Endothelial cell of umbilical vein (primary cell): ENCODE measurements around the gene GUCD1. TPM values are rescaled to one million over a fixed set of nuclear protein-coding genes. Genes with fewer than 3 reads are reported as not detected.

ENCODE experiments used
- BruUV-seq: library from RNA; stranded (reverse); fragments of 400-500 nt; replicated peaks from 2 replicates; lab custom pipeline; 2021; lab: Mats Ljungman, UMichigan
- CTCF ChIA-PET: fragments of 300-600, 350-600 bp; sonication (Branson Sonifier 250); formaldehyde crosslinking; loops from one replicate; lab custom pipeline; 2021; ENCODE audit warnings: antibody characterized with exemption, inconsistent platforms; lab: Charles Lee
- POLR2A ChIA-PET: fragments of 300-600, 350-600 bp; sonication (Branson Sonifier 250); formaldehyde crosslinking; loops from one replicate; lab custom pipeline; 2021; ENCODE audit warnings: antibody characterized with exemption, inconsistent platforms; lab: Charles Lee
- DNase-seq: peaks from one replicate; pipeline ENCODE4 v3.0.0-alpha.2; 2011; ENCODE audit warnings: low read depth, low spot score
- FAIRE-seq: peaks from 2 replicates; lab custom pipeline; 2011; peaks lifted over from hg19 to GRCh38; lab: Jason Lieb, UNC
- H2AFZ ChIP-seq: 2 replicates; pipeline ENCODE4 v1.6.0; 2012; ENCODE audit warnings: low read depth, low read length, control low read depth, inconsistent platforms
- H3K27ac ChIP-seq: 2 replicates; pipeline ENCODE4 v1.5.1; 2011; ENCODE audit warnings: low read depth, mild to moderate bottlenecking, control low read depth, low read length, moderate library complexity; ENCODE audit not compliant: insufficient read depth
- H3K27me3 ChIP-seq, 2 experiments: 2 replicates each; pipeline versions ENCODE4 v1.6.0 to v1.6.1; 2011; ENCODE audit warnings: low read length in 2 of 2, mixed read lengths in 1 of 2; ENCODE audit not compliant: control insufficient read depth in 2 of 2, insufficient read depth in 2 of 2
- H3K36me3 ChIP-seq, 2 experiments: 2 replicates in 1 of 2; 3 replicates in 1 of 2; pipeline ENCODE4 v1.5.1; 2011; ENCODE audit warnings: low read length in 2 of 2, mild to moderate bottlenecking in 1 of 2, moderate library complexity in 1 of 2; ENCODE audit not compliant: control insufficient read depth in 2 of 2, insufficient read depth in 2 of 2; ENCODE audit errors: extremely low read depth in 1 of 2
- H3K4me1 ChIP-seq: 3 replicates; pipeline ENCODE4 v1.5.1; 2011; ENCODE audit warnings: mild to moderate bottlenecking, low read length; ENCODE audit not compliant: control insufficient read depth, insufficient read depth; ENCODE audit errors: extremely low read depth
- H3K4me2 ChIP-seq: 2 replicates; pipeline ENCODE4 v1.6.1; 2011; ENCODE audit warnings: low read length, control low read depth, mixed read lengths; ENCODE audit not compliant: insufficient read depth
- H3K4me3 ChIP-seq, 3 experiments: fragments of 200-600 bp in 1 of 3; sonication (generic), shearing (Covaris generic) in 1 of 3; replicated peaks in 1 of 3; 2 replicates each; pipeline ENCODE4 v1.5.1; 2011 to 2016; ENCODE audit warnings: control low read depth in 3 of 3, low read length in 3 of 3, mild to moderate bottlenecking in 2 of 3, inconsistent platforms in 1 of 3, low read depth in 1 of 3, moderate library complexity in 1 of 3; ENCODE audit not compliant: insufficient read depth in 1 of 3
- H3K79me2 ChIP-seq: 2 replicates; pipeline ENCODE4 v1.6.0; 2012; ENCODE audit warnings: low read length, inconsistent platforms; ENCODE audit not compliant: control insufficient read depth, insufficient read depth
- H3K9ac ChIP-seq: replicated peaks from 2 replicates; pipeline ENCODE3; 2011; ENCODE audit warnings: low read length, control low read depth; ENCODE audit not compliant: insufficient read depth; ENCODE audit errors: extremely low read depth
- H3K9me1 ChIP-seq: replicated peaks from 3 replicates; pipeline ENCODE4 v1.6.0; 2011; ENCODE audit warnings: mild to moderate bottlenecking, low read length; ENCODE audit not compliant: control insufficient read depth, insufficient read depth; ENCODE audit errors: extremely low read depth
- H3K9me3 ChIP-seq: replicated peaks from 2 replicates; pipeline ENCODE4 v1.5.1; 2012; ENCODE audit warnings: low read length, inconsistent platforms; ENCODE audit not compliant: control insufficient read depth, insufficient read depth
- H4K20me1 ChIP-seq: replicated peaks from 2 replicates; pipeline ENCODE3; 2011; ENCODE audit warnings: mild to moderate bottlenecking, low read length; ENCODE audit not compliant: control insufficient read depth, insufficient read depth; ENCODE audit errors: extremely low read depth
- CTCF ChIP-seq, 2 donors: IDR thresholded peaks; 1 replicate in 1 of 2; 2 replicates in 1 of 2; pipeline ENCODE4 v1.5.1; 2011; ENCODE audit warnings: low read length in 2 of 2, mild to moderate bottlenecking in 2 of 2, moderate library complexity in 2 of 2, control low read depth in 1 of 2, inconsistent platforms in 1 of 2, low read depth in 1 of 2; ENCODE audit not compliant: insufficient read depth in 1 of 2; ENCODE audit errors: extremely low read depth in 1 of 2
- EZH2 ChIP-seq: IDR thresholded peaks from 2 replicates; pipeline ENCODE4 v1.6.1; 2012; ENCODE audit warnings: borderline replicate concordance, low read depth, mild to moderate bottlenecking, moderate library complexity, low read length, inconsistent platforms; ENCODE audit not compliant: severe bottlenecking
- FOS ChIP-seq: IDR thresholded peaks from 2 replicates; pipeline ENCODE4 v1.6.1; 2011; ENCODE audit warnings: mild to moderate bottlenecking, low read length, moderate library complexity, borderline replicate concordance; ENCODE audit not compliant: insufficient read depth
- GATA2 ChIP-seq: IDR thresholded peaks from 2 replicates; pipeline ENCODE4 v1.7.0; 2011; ENCODE audit warnings: low read depth, mild to moderate bottlenecking, moderate library complexity, mixed read lengths, low read length; ENCODE audit not compliant: insufficient read length, insufficient read depth
- JUN ChIP-seq: IDR thresholded peaks from 2 replicates; pipeline ENCODE4 v1.6.1; 2011; ENCODE audit warnings: borderline replicate concordance, low read depth; ENCODE audit not compliant: insufficient read length, insufficient read depth
- MYC ChIP-seq: IDR thresholded peaks from one replicate; pipeline ENCODE4 v1.6.1; 2011; ENCODE audit warnings: mild to moderate bottlenecking, low read depth, low read length
- POLR2A ChIP-seq: IDR thresholded peaks from 2 replicates; pipeline ENCODE4 v1.6.1; 2012; ENCODE audit warnings: low read depth, mild to moderate bottlenecking, control low read depth, low read length
- POLR2AphosphoS5 ChIP-seq: IDR thresholded peaks from 2 replicates; pipeline ENCODE4 v1.6.1; 2012; ENCODE audit warnings: low read depth, mild to moderate bottlenecking, control low read depth, low read length, moderate library complexity; ENCODE audit not compliant: insufficient read depth
- dilution Hi-C: fragments of 300-500 bp; cut with MboI; formaldehyde crosslinking; loops from one replicate; pipeline ENCODE4 v1.15.0; 2019; ENCODE audit warnings: low sequenced_read_pairs; ENCODE audit not compliant: extremely low pct_ligation_motif_present
- intact Hi-C: fragments of 100-400 bp; cut with micrococcal nuclease; formaldehyde crosslinking; loops from one replicate; pipeline ENCODE4 v1.10.0; 2022
- polyA plus RNA-seq, 4 experiments: library from polyadenylated mRNA; depleted of rRNA in 3 of 4; stranded (reverse) in 3 of 4; unstranded in 1 of 4; fragments of >200 nt; gene quantifications; 2 replicates each; pipeline versions ENCODE4 v1.2.1 to v1.2.3, GENCODE V29; 2011 to 2012; ENCODE audit warnings: missing spikeins in 1 of 4
- total RNA-seq: library from RNA; stranded (reverse); gene quantifications from 2 replicates; pipeline ENCODE4 v1.2.3, GENCODE V29; 2021
- TF ChIP-seq, protein P1 (sequence below): IDR thresholded peaks from 2 replicates; pipeline ENCODE4 v1.6.1; 2011; ENCODE audit not compliant: insufficient read depth, insufficient read length

GUCD1 gene
- total and polyA plus RNA-seq, 2 donors (not counting 3 experiments of a cell fraction or from before 2014, with no cell fraction given) = 116 to 138 TPM

DNA sequence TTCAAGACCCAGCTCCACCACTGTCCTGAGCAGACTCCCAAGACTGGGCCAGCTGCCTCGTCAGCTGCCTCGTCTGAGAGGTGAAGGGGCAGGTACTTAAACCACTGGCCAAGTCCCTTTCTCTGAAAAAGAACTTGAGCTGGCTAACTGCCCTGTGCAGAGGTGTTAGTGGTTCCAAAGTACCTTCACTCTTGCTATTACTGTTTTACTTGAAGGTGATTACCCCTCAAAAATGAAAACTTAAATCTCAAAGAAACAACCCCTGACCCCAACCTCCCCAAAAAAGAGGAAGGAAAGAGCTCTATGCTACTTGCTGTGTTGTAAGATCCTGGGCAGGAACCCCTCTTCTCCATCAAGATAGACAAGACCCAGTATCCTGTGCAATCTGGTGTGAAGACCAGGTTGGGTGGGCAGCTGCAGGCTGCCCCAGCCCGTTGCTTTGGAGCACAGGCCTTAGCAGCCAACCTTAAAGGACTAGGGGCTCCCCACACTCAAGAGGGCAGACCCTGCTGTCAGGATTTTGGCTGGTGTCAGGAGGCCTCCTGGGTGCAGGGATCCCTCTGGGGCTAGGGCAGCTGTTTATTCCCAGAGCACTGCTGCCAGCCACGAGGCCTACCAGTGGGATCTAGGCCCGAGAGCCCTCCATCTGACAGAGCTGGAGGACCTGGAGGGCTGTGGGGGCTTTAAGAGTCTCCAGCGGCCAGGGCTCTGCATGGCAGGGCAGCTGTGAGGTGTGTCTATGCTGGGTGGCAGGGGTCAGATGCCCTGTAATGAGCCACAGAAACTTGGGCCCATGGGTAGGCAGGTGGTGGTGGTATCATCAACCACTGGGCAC is 13.0 kb downstream of the GUCD1 start:
- FAIRE-seq = no peak
- Histone ChIP-seq H3K36me3 (peaks cover 3 to 41% of the 10 kb centered on the region in 2 experiments), H3K4me1 (peaks cover 3% of the 10 kb centered on the region), H3K4me2 (no peak overlapping the region), H3K27ac (no peak overlapping the region), H3K4me3 (no peak overlapping the region), H3K27me3 (no peaks in the 10 kb centered on the region), H3K9ac (no peak overlapping the region), H3K9me1 (no peaks in the 10 kb centered on the region), H4K20me1 (no peaks in the 10 kb centered on the region), H3K9me3 (no peaks in the 10 kb centered on the region), H3K79me2 (no peaks in the 10 kb centered on the region), H2AFZ (no peak overlapping the region)
- POLR2A ChIA-PET = no interaction called here
- TF ChIP-seq, protein P1, sequence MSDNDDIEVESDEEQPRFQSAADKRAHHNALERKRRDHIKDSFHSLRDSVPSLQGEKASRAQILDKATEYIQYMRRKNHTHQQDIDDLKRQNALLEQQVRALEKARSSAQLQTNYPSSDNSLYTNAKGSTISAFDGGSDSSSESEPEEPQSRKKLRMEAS = no peak
- TF ChIP-seq FOS = no peak
- no peak for TF ChIP-seq MYC
- TF ChIP-seq POLR2AphosphoS5 = no peak
- TF ChIP-seq POLR2A = no peak
- no peak for TF ChIP-seq CTCF (IDR thresholded peaks at IDR 0.05; ENCODE audit: extremely low read depth in 1 of 2, insufficient read depth in 1 of 2, low read depth in 1 of 2, low read length in 2 of 2)
- no peak for TF ChIP-seq GATA2
- no peak for TF ChIP-seq EZH2
- TF ChIP-seq JUN = no peak
- no TSS peak for BruUV-seq
- DNase-seq = no peak
- CTCF ChIA-PET = interaction anchor here (1.2 kb wide), 1 partner anchor 16 kb away, joined by 4 read pairs; no protein-coding TSS in a partner anchor
- dilution Hi-C loops (no loop called here), intact Hi-C loops (no loop called here)
